B cell (primary cell): Measurements from ENCODE around the gene IRF2BPL. TPM values are rescaled to one million over a fixed set of nuclear protein-coding genes. Genes with fewer than 3 reads are reported as not detected.

Experiments used
- ATAC-seq: fragments of 200-7000 bp; cut with Tn5 transposase; one replicate; pipeline ENCODE4 v1.10.0; 2021; ENCODE audit warnings: low read depth, mild to moderate bottlenecking, moderate number of reproducible peaks, moderate library complexity
- CTCF ChIA-PET: fragments of 350-600 bp; sonication (Branson Sonifier 250); formaldehyde crosslinking; loops from one replicate; lab custom pipeline; 2021; ENCODE audit warnings: antibody characterized with exemption, inconsistent platforms; lab: Charles Lee
- POLR2A ChIA-PET: fragments of 350-600 bp; sonication (Branson Sonifier 250); formaldehyde crosslinking; loops from one replicate; lab custom pipeline; 2021; ENCODE audit warnings: antibody characterized with exemption; lab: Charles Lee
- DNase-seq: peaks from one replicate; pipeline ENCODE4 v3.0.0; 2013
- H2AFZ ChIP-seq: 2 replicates; pipeline ENCODE4 v1.6.1; 2012; ENCODE audit warnings: mild to moderate bottlenecking, low read depth, low read length; ENCODE audit not compliant: insufficient read depth, poor library complexity, severe bottlenecking
- H3K27ac ChIP-seq, 2 donors: 1 replicate in 1 of 2; 2 replicates in 1 of 2; pipeline ENCODE4 v1.5.1; 2012 to 2013; ENCODE audit warnings: low read length in 2 of 2, mild to moderate bottlenecking in 2 of 2, moderate library complexity in 1 of 2
- H3K27me3 ChIP-seq, 4 experiments: fragments of 200-600 bp in 1 of 4; sonication (generic) in 1 of 4; replicated peaks in 1 of 4; 1 replicate in 2 of 4; 2 replicates in 2 of 4; pipeline versions ENCODE4 v1.6.1 to v1.7.0; 2013 to 2016; ENCODE audit warnings: low read length in 3 of 4, mild to moderate bottlenecking in 2 of 4, mixed read lengths in 1 of 4, moderate library complexity in 1 of 4; ENCODE audit not compliant: insufficient read depth in 4 of 4, control insufficient read depth in 3 of 4; ENCODE audit errors: control extremely low read depth in 1 of 4
- H3K36me3 ChIP-seq, 2 experiments: replicated peaks in 1 of 2; 1 replicate in 1 of 2; 2 replicates in 1 of 2; pipeline versions ENCODE4 v1.6.1 to v1.7.1; 2013; ENCODE audit warnings: low read length in 1 of 2; ENCODE audit not compliant: insufficient read depth in 2 of 2, control insufficient read depth in 1 of 2; ENCODE audit errors: control extremely low read depth in 1 of 2, extremely low read depth in 1 of 2
- H3K4me1 ChIP-seq, 2 donors: fragments of 200-600 bp in 1 of 2; sonication (generic) in 1 of 2; 1 replicate in 1 of 2; 2 replicates in 1 of 2; pipeline versions ENCODE4 v1.5.1 to v1.6.1; 2013 to 2017; ENCODE audit warnings: low read length in 2 of 2; ENCODE audit not compliant: control insufficient read depth in 2 of 2, insufficient read depth in 2 of 2
- H3K4me2 ChIP-seq: replicated peaks from 2 replicates; pipeline ENCODE3; 2012; ENCODE audit warnings: mild to moderate bottlenecking, low read depth, low read length; ENCODE audit not compliant: poor library complexity, severe bottlenecking
- H3K4me3 ChIP-seq, 5 experiments: fragments of 200-600 bp in 1 of 5; sonication (generic) in 1 of 5; 1 replicate in 3 of 5; 2 replicates in 2 of 5; pipeline versions ENCODE4 v1.5.1 to v1.7.0; 2011 to 2016; ENCODE audit warnings: low read length in 4 of 5, mild to moderate bottlenecking in 4 of 5, low read depth in 2 of 5, control low read depth in 1 of 5, moderate library complexity in 1 of 5; ENCODE audit not compliant: insufficient read depth in 1 of 5; ENCODE audit errors: control extremely low read depth in 1 of 5, extremely low read depth in 1 of 5
- H3K79me2 ChIP-seq: fragments of 200-600 bp; sonication (generic); one replicate; pipeline ENCODE4 v1.6.0; 2016; ENCODE audit warnings: low read length; ENCODE audit not compliant: control insufficient read depth, insufficient read depth
- H3K9ac ChIP-seq: fragments of 200-600 bp; sonication (generic); 2 replicates; pipeline ENCODE4 v1.6.1; 2017; ENCODE audit warnings: mild to moderate bottlenecking, low read length, moderate library complexity
- H3K9me3 ChIP-seq, 3 donors: one replicate each; pipeline versions ENCODE4 v1.6.1 to v1.7.1; 2013; ENCODE audit warnings: low read length in 2 of 3; ENCODE audit not compliant: control insufficient read depth in 2 of 3, insufficient read depth in 1 of 3; ENCODE audit errors: control extremely low read depth in 1 of 3
- H4K20me1 ChIP-seq: 2 replicates; pipeline ENCODE4 v1.6.0; 2012; ENCODE audit warnings: mild to moderate bottlenecking, low read length; ENCODE audit not compliant: insufficient read depth, control insufficient read depth, poor library complexity, severe bottlenecking
- H3K27ac Mint-ChIP-seq: one replicate; pipeline ENCODE4 v1.8.0; 2021; ENCODE audit warnings: mixed read lengths
- H3K27me3 Mint-ChIP-seq: one replicate; pipeline ENCODE4 v1.8.0; 2021; ENCODE audit warnings: mixed read lengths
- H3K4me1 Mint-ChIP-seq: one replicate; pipeline ENCODE4 v1.8.0; 2021; ENCODE audit warnings: mixed read lengths
- H3K4me3 Mint-ChIP-seq: one replicate; pipeline ENCODE4 v1.8.0; 2021; ENCODE audit warnings: mixed read lengths
- H3K9me3 Mint-ChIP-seq: one replicate; pipeline ENCODE4 v1.8.0; 2022; ENCODE audit warnings: mixed read lengths; ENCODE audit not compliant: insufficient read depth
- CTCF ChIP-seq: fragments of 200-600 bp; IDR thresholded peaks from one replicate; pipeline ENCODE4 v1.8.0; 2022; ENCODE audit warnings: antibody characterized with exemption, mild to moderate bottlenecking
- EZH2 ChIP-seq: IDR thresholded peaks from 2 replicates; pipeline ENCODE4 v1.6.1; 2012; ENCODE audit warnings: borderline replicate concordance, low read depth, mild to moderate bottlenecking, moderate library complexity, low read length; ENCODE audit not compliant: insufficient read depth, poor library complexity, severe bottlenecking
- WGBS: methylation state at CpG from one replicate; pipeline ENCODE4 v1.1.5; 2013; ENCODE audit warnings: missing lambda C conversion rate; ENCODE audit not compliant: insufficient coverage; 5-methylcytosine and 5-hydroxymethylcytosine counted together
- intact Hi-C: fragments of 100-400 bp; cut with micrococcal nuclease; formaldehyde crosslinking; loops from one replicate; pipeline ENCODE4 v1.10.0; 2022
- polyA plus RNA-seq: library from polyadenylated mRNA; depleted of rRNA; stranded (reverse); fragments of >200 nt; gene quantifications from 2 replicates; pipeline ENCODE4 v1.2.3, GENCODE V29; 2012
- total RNA-seq, 2 donors: library from RNA; stranded (reverse); fragments of 120-200 nt in 1 of 2; gene quantifications; 1 replicate in 1 of 2; 2 replicates in 1 of 2; pipeline versions ENCODE4 v1.2.3 to v1.2.4, GENCODE V29; 2013 to 2022

Gene IRF2BPL
- total and polyA plus RNA-seq, 2 donors (not counting 1 experiment from before 2014, with no cell fraction given), result 27.9 to 34.0 TPM

- no peak overlapping the region for H3K4me3 ChIP-seq
- peaks cover 12 to 16% of the 10 kb centered on the region in 2 donors for H3K4me1 ChIP-seq
- intact Hi-C loops, result no loop called here
- WGBS, result 83% methylated on average over 9 of the region's 9 CpGs
- DNase-seq (no peak), ATAC-seq (no peak)
- H3K9me3 ChIP-seq, result no peaks in the 10 kb centered on the region
- ChIA-PET CTCF (interaction anchor here (1.4 kb wide), 1 partner anchor 130 kb away, joined by 3 read pairs; no protein-coding TSS in a partner anchor), POLR2A (no interaction called here)
- no peak overlapping the region for H2AFZ ChIP-seq
- H3K27ac ChIP-seq, result no peak overlapping the region
- H3K4me2 ChIP-seq, result no peak overlapping the region
- no peak for TF ChIP-seq EZH2
- TF ChIP-seq CTCF, result no peak
- peaks cover 18% of the 10 kb centered on the region for H3K4me1 Mint-ChIP-seq
- H3K9ac ChIP-seq, result no peak overlapping the region
- H4K20me1 ChIP-seq, result no peaks in the 10 kb centered on the region
- H3K79me2 ChIP-seq, result no peaks in the 10 kb centered on the region
- H3K27me3 ChIP-seq, result peaks cover 0 to 5% (median 0%) of the 10 kb centered on the region in 4 experiments
- H3K36me3 ChIP-seq, result no peaks in the 10 kb centered on the region
- no peaks in the 10 kb centered on the region for H3K27me3 Mint-ChIP-seq
- no peaks in the 10 kb centered on the region for H3K9me3 Mint-ChIP-seq
- H3K27ac Mint-ChIP-seq, result no peak overlapping the region
- no peak overlapping the region for H3K4me3 Mint-ChIP-seq
These were observed 23.6 kb downstream of the IRF2BPL start for GRCh38 chr14:77004711-77005460.

DNA sequence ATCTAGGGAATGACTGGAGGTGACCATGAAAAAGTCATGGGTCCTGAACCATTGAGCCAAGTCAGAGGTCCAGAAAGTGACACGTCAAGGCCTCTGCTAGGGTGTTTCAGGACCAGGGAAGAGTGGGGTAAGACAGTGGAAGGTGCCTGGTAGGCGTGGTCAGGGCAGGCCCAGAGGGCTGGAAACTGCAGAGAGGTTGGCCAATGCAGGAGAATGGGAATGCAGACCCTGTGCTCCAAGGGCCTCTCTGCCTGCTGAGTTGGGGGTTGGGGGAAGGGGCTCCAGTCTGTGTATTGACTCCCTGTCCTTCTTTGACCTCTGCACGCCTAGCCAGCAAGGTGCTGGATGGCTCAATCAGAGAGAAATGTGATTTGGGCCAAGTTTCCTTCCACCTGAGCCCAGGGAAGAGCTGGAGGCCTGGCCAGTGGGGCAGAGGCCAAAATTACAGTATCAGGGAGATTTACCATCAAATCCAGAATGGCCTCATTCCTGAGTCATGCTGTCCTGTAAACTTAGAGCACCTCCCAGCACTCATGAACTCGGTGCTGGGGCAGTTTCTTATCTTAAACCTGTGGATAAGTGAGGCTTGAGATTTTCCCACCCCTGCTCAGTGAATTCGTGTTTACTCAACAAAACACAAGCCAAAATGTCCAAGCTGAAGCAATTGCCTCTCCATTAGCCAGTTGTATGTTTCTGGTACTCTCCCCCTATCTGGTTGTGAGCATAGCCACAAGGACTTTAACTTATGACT, 24.4 kb downstream of the IRF2BPL start:
- Histone ChIP-seq H3K27ac (no peak overlapping the region), H3K9ac (no peak overlapping the region), H3K4me2 (no peak overlapping the region), H4K20me1 (no peaks in the 10 kb centered on the region), H3K36me3 (no peaks in the 10 kb centered on the region), H3K4me3 (no peak overlapping the region), H3K79me2 (no peaks in the 10 kb centered on the region), H3K4me1 (peaks cover 14 to 24% of the 10 kb centered on the region in 2 donors), H2AFZ (no peak overlapping the region), H3K27me3 (peaks cover 0 to 5% (median 0%) of the 10 kb centered on the region in 4 experiments), H3K9me3 (no peaks in the 10 kb centered on the region)
- intact Hi-C loops, result no loop called here
- ATAC-seq (no peak), DNase-seq (no peak)
- Mint-ChIP-seq H3K4me1 (peaks cover 21% of the 10 kb centered on the region), H3K4me3 (no peak overlapping the region), H3K9me3 (no peaks in the 10 kb centered on the region), H3K27ac (no peak overlapping the region), H3K27me3 (no peaks in the 10 kb centered on the region)
- ChIA-PET POLR2A (no interaction called here), CTCF (no interaction called here)
- TF ChIP-seq EZH2, result no peak
- TF ChIP-seq CTCF, result no peak
- 91% methylated on average over 4 of the region's 5 CpGs for WGBS
